ENCODE data around the gene PTPN5. TPM values are rescaled to one million over a fixed set of nuclear protein-coding genes. Genes with fewer than 3 reads are reported as not detected.

Gene PTPN5
- total RNA-seq, 1 experiment from 2014 or later: not detected

DNA sequence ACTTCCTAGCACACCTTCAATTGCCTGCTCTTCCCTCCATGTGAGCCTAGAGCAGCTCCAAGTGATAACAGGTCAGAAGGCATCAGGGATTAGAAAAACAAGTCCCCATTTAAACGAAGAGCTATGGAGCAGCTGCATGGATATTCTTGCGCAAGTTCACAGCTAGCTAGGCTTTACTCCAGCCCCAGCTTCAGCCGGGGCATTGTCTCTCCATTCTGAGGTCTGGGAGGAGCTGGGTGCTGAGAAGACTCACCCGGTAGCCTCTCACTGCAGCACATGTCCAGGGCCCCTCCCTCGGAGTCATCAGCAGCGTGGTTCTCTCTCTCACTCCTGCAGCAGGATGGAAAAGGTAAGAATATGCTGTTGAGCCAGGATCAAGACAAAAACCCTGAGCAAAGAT, 26.0 kb downstream of the PTPN5 start:
- H3K36me3 ChIP-seq (ENCODE audit: low read depth): no peaks in the 10 kb centered on the region
- H3K9me3 ChIP-seq (ENCODE audit: insufficient read depth, low read depth): no peaks in the 10 kb centered on the region
- H3K27me3 ChIP-seq (ENCODE audit: insufficient read depth, low read depth): no peaks in the 10 kb centered on the region
- intact Hi-C loops (cut with micrococcal nuclease; ENCODE audit: unreplicated experiment): loop anchor here (2.0 kb wide), 1 partner anchor 33 kb away; no protein-coding TSS in a partner anchor
- no peak overlapping the region for H3K27ac ChIP-seq
- H3K4me2 ChIP-seq: no peak overlapping the region
- TF ChIP-seq, protein P1, sequence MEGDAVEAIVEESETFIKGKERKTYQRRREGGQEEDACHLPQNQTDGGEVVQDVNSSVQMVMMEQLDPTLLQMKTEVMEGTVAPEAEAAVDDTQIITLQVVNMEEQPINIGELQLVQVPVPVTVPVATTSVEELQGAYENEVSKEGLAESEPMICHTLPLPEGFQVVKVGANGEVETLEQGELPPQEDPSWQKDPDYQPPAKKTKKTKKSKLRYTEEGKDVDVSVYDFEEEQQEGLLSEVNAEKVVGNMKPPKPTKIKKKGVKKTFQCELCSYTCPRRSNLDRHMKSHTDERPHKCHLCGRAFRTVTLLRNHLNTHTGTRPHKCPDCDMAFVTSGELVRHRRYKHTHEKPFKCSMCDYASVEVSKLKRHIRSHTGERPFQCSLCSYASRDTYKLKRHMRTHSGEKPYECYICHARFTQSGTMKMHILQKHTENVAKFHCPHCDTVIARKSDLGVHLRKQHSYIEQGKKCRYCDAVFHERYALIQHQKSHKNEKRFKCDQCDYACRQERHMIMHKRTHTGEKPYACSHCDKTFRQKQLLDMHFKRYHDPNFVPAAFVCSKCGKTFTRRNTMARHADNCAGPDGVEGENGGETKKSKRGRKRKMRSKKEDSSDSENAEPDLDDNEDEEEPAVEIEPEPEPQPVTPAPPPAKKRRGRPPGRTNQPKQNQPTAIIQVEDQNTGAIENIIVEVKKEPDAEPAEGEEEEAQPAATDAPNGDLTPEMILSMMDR (conservative IDR thresholded peaks at IDR 0.05): no peak
- no peak for TF ChIP-seq EZH2 (IDR thresholded peaks at IDR 0.05; ENCODE audit: low read depth)
- H2AFZ ChIP-seq: no peak overlapping the region
- H3K4me1 ChIP-seq (replicated peaks; ENCODE audit: insufficient read depth): peaks cover 8% of the 10 kb centered on the region
- no TSS peak for BruUV-seq (replicated peaks)
- H3K4me3 ChIP-seq: no peak overlapping the region
- no peaks in the 10 kb centered on the region for H3K9me2 ChIP-seq (ENCODE audit: insufficient read depth)
- peaks cover 8% of the 10 kb centered on the region; the same call in 1 of the 2 replicates for H3F3A ChIP-seq (ENCODE audit: insufficient read depth, low read depth)
- H4K20me1 ChIP-seq (ENCODE audit: insufficient read depth): no peaks in the 10 kb centered on the region
- POLR2A ChIA-PET (ENCODE audit: unreplicated experiment): no interaction called here
- DNase-seq: no peak
- CTCF ChIA-PET: interaction anchor here (0.6 to 2.2 kb wide), 2 partner anchors 225 to 295 kb away, joined by 3 to 11 read pairs; no protein-coding TSS in a partner anchor
- no peaks in the 10 kb centered on the region for H3K79me2 ChIP-seq (ENCODE audit: low read depth)

GRCh38 chr11:18761741-18762140, 29.9 kb downstream of the PTPN5 start:
- no TSS peak for BruUV-seq (replicated peaks)
- intact Hi-C loops (cut with micrococcal nuclease; ENCODE audit: unreplicated experiment): loop anchor here (5.0 kb wide), 1 partner anchor 644 kb away; no protein-coding TSS in a partner anchor
- H3K4me3 ChIP-seq: no peak overlapping the region
- H3K36me3 ChIP-seq (ENCODE audit: low read depth): no peaks in the 10 kb centered on the region
- no peaks in the 10 kb centered on the region for H3K9me2 ChIP-seq (ENCODE audit: insufficient read depth)
- CTCF ChIA-PET: interaction anchor here (0.6 kb wide), 1 partner anchor 1354 kb away, joined by 4 read pairs; no protein-coding TSS in a partner anchor
- H3K9me3 ChIP-seq (ENCODE audit: insufficient read depth, low read depth): no peaks in the 10 kb centered on the region
- 0 out of 2 replicates have a peak, but pooled peaks cover 7% of the 10 kb centered on the region for H3K27me3 ChIP-seq (ENCODE audit: insufficient read depth, low read depth)
- no peak overlapping the region for H2AFZ ChIP-seq
- H3K4me2 ChIP-seq: no peak overlapping the region
- H3F3A ChIP-seq (ENCODE audit: insufficient read depth, low read depth): peaks cover 8% of the 10 kb centered on the region; the same call in 1 of the 2 replicates
- POLR2A ChIA-PET (ENCODE audit: unreplicated experiment): no interaction called here
- H3K4me1 ChIP-seq (replicated peaks; ENCODE audit: insufficient read depth): peaks cover 8% of the 10 kb centered on the region
- no peaks in the 10 kb centered on the region for H3K79me2 ChIP-seq (ENCODE audit: low read depth)
- no peak overlapping the region for H3K27ac ChIP-seq
- TF ChIP-seq, protein P1 (conservative IDR thresholded peaks at IDR 0.05): no peak
- no peak for TF ChIP-seq EZH2 (IDR thresholded peaks at IDR 0.05; ENCODE audit: low read depth)
- no peaks in the 10 kb centered on the region for H4K20me1 ChIP-seq (ENCODE audit: insufficient read depth)
- DNase-seq: no peak

GRCh38 chr11:18761144-18761543, 30.5 kb downstream of the PTPN5 start:
- no peaks in the 10 kb centered on the region for H3K36me3 ChIP-seq (ENCODE audit: low read depth)
- 0 out of 2 replicates have a peak, but pooled peaks cover 7% of the 10 kb centered on the region for H3K27me3 ChIP-seq (ENCODE audit: insufficient read depth, low read depth)
- no peak for TF ChIP-seq EZH2 (IDR thresholded peaks at IDR 0.05; ENCODE audit: low read depth)
- TF ChIP-seq, protein P1 (conservative IDR thresholded peaks at IDR 0.05): no peak
- no peaks in the 10 kb centered on the region for H4K20me1 ChIP-seq (ENCODE audit: insufficient read depth)
- no peak overlapping the region for H3K4me2 ChIP-seq
- peaks cover 8% of the 10 kb centered on the region; the same call in 1 of the 2 replicates for H3F3A ChIP-seq (ENCODE audit: insufficient read depth, low read depth)
- H3K9me2 ChIP-seq (ENCODE audit: insufficient read depth): no peaks in the 10 kb centered on the region
- no peaks in the 10 kb centered on the region for H3K9me3 ChIP-seq (ENCODE audit: insufficient read depth, low read depth)
- POLR2A ChIA-PET (ENCODE audit: unreplicated experiment): no interaction called here
- no peak overlapping the region for H3K4me3 ChIP-seq
- CTCF ChIA-PET: interaction anchor here (0.6 kb wide), 1 partner anchor 646 kb away, joined by 3 read pairs; no protein-coding TSS in a partner anchor
- H3K4me1 ChIP-seq (replicated peaks; ENCODE audit: insufficient read depth): peaks cover 8% of the 10 kb centered on the region
- no peak for DNase-seq
- BruUV-seq (replicated peaks): no TSS peak
- intact Hi-C loops (cut with micrococcal nuclease; ENCODE audit: unreplicated experiment): loop anchor here (5.0 kb wide), 1 partner anchor 644 kb away; no protein-coding TSS in a partner anchor
- no peaks in the 10 kb centered on the region for H3K79me2 ChIP-seq (ENCODE audit: low read depth)
- no peak overlapping the region for H2AFZ ChIP-seq
- H3K27ac ChIP-seq: no peak overlapping the region

Data from PC-9 (cell line).